ENCODE results near the gene ARMC8. TPM values are rescaled to one million over a fixed set of nuclear protein-coding genes. Genes with fewer than 3 reads are reported as not detected.

Gene ARMC8, protein sequence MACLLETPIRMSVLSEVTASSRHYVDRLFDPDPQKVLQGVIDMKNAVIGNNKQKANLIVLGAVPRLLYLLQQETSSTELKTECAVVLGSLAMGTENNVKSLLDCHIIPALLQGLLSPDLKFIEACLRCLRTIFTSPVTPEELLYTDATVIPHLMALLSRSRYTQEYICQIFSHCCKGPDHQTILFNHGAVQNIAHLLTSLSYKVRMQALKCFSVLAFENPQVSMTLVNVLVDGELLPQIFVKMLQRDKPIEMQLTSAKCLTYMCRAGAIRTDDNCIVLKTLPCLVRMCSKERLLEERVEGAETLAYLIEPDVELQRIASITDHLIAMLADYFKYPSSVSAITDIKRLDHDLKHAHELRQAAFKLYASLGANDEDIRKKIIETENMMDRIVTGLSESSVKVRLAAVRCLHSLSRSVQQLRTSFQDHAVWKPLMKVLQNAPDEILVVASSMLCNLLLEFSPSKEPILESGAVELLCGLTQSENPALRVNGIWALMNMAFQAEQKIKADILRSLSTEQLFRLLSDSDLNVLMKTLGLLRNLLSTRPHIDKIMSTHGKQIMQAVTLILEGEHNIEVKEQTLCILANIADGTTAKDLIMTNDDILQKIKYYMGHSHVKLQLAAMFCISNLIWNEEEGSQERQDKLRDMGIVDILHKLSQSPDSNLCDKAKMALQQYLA
- 20.2 to 27.4 TPM (median 24.9 TPM) in 5 replicates for total RNA-seq (2022; extraction: Qiagen RNA extraction; ENCODE audit: low read depth)

DNA sequence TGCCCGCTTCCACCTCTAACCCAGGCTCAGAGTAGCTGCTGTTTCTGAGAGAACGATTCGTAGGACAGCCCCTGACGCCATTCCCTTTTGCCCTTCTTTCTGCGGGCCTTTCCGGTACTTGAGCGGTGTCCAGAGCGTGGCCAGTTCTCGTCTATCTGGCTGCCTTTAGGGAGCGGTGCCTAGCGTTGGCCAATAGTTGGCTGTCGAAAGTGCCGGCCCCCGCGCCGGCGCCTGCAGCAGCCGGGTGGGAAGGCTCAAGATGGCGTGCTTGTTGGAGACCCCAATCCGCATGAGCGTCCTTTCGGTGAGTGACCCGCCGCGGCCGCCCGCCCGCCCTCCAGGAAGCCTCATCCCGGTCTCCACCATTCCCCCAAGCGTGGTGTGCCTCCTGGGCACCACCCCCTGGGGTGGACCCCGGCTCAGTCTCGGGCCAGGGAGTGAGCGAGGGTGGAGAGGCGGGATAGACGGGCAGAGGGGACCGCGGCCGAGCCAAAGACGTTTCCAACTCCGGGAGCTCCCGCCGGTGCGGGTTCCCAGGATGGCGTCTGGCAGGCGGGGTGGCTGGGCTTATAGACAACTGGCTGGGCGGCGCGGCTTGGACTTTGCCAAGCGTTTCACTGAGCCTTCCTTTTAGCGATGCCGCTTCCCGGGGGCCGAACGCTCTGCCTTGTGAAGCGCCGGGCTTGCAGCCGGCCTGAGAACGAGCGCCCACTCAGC, at the start of gene ARMC8:
ARMC8 (plus strand) TSS at position 6 of the 717 bp plus-strand sequence; CDS start at position 260, 254 bp downstream.

DNA sequence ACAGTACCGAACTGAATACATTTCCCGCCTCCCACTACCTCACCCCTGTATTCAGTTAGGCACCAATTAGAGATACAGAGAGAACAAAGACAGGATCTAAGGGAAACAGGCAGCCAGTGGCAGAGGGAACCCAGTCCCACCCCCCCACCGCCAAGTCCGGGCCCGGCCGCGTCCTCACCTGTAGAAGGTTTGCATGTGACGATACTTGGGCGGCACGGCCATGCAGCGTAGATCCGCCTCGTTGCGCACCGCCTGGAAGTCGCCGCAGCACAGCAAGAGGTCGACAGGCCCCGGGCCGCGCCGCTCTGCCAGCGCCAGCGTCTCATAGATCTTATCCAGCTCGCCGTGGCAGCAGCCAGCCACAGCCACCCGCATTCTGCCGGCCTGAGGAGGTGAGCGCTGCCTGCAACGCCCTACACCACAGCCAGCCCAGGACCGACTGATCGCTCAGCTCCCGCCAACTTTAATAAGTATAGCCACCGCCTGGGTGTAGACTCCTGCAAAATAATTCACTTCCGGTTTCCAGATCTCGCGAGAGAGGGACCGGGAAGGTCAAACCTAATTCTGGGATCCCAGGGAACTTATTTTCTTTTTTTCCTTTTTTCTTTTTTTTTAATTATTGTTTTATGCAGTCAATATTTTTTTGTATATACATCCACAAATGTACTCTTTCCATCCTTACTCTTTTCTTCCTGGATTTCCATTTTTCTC, 12.5 kb upstream of the ARMC8 start, which contains the start of gene DBR1:
DBR1 (minus strand) TSS at position 501 of the 711 bp plus-strand sequence; CDS start at position 375, 126 bp downstream.

DNA sequence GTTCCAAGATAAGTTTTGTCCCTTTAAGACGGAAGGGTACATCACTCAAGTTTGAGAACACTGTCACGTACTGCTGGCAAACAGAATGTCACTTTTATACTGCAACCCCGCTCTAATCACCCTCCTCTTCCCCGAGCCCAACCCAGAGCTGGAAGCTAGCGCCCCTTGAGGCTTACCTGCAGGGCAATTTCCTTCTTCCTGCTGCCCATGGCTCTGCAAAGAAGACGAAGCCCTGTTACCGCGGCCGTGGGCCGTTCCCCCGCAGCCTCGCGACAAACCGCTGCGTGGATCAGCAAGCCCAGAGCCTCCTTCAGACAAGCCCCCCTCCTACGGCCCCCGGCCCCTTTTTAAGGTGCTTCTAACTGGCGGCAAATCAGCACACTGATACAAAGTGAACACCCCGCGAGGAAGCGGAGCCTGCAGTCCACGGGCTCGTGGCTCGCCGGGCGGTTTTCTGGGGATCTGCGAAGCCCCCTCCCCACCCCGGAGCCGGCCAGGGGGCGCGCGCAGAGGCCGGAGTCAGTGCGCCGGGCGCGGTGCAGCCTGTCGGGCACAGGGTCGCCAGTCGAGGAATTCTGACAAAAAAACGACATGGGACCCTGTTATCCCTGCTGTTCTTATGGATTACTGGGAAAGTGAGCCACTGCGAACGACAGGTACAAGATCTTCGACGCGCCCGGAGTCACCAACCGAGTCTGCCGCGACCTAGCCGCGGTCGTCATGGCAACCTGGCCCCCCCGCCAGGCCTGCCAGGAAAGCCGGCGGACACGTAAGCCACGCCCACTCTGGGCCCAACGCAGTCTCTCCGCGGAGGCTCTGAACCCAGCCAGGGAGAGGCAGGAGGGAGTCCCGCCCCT, 142.3 kb downstream of the ARMC8 start, which contains the start of gene NME9:
NME9 (minus strand) TSS at position 725 of the 857 bp plus-strand sequence; CDS start at position 209, 516 bp downstream.

Other genes starting within 250 kb of the ARMC8 start
- gene CLDN18, start 177.1 kb upstream of the ARMC8 start, total RNA-seq (2022; extraction: Qiagen RNA extraction; ENCODE audit: low read depth), result not detected in 5 replicates
- 5.7 to 6.8 TPM (median 6.6 TPM) in 5 replicates for gene DZIP1L, start 71.7 kb upstream of the ARMC8 start, total RNA-seq (2022; extraction: Qiagen RNA extraction; ENCODE audit: low read depth)
- gene A4GNT, start 54.9 kb upstream of the ARMC8 start, total RNA-seq (2022; extraction: Qiagen RNA extraction; ENCODE audit: low read depth), result not detected in 5 replicates
- gene DBR1, start 12.4 kb upstream of the ARMC8 start, total RNA-seq (2022; extraction: Qiagen RNA extraction; ENCODE audit: low read depth), result 12.5 to 13.4 TPM (median 13.1 TPM) in 5 replicates
- not detected in 5 replicates for gene NME9, start 142.6 kb downstream of the ARMC8 start, total RNA-seq (2022; extraction: Qiagen RNA extraction; ENCODE audit: low read depth)
- 8.0 to 12.1 TPM (median 10.5 TPM) in 5 replicates for gene MRAS, start 161.3 kb downstream of the ARMC8 start, total RNA-seq (2022; extraction: Qiagen RNA extraction; ENCODE audit: low read depth)
- 0.56 to 1.0 TPM (median 0.78 TPM) in 5 replicates for gene ESYT3, start 247.3 kb downstream of the ARMC8 start, total RNA-seq (2022; extraction: Qiagen RNA extraction; ENCODE audit: low read depth)